Heart left ventricle (tissue), 16 donors: ENCODE results near the gene DOCK1. TPM values are rescaled to one million over a fixed set of nuclear protein-coding genes. Genes with fewer than 3 reads are reported as not detected.

ENCODE experiments used
- ATAC-seq, 4 donors: fragments of 200-7000 bp; cut with Tn5 transposase; one replicate each; pipeline ENCODE4 v1.9.1; 2020 to 2022; ENCODE audit warnings: moderate library complexity in 4 of 4, mild to moderate bottlenecking in 3 of 4, moderate number of reproducible peaks in 1 of 4
- DNase-seq, 5 donors: peaks; one replicate each; pipeline ENCODE4 v3.0.0-alpha.2; 2020
- H3K27ac ChIP-seq, 12 donors: fragments of 200-600 bp; sonication (generic) in 4 of 12; one replicate each; pipeline versions ENCODE4 v1.5.0 to v1.8.0; 2016 to 2022; ENCODE audit warnings: mild to moderate bottlenecking in 2 of 12
- H3K27me3 ChIP-seq, 9 donors: fragments of 200-600 bp; sonication (generic) in 2 of 9; one replicate each; pipeline versions ENCODE4 v1.5.1 to v1.8.0; 2016 to 2022; ENCODE audit warnings: mild to moderate bottlenecking in 3 of 9
- H3K36me3 ChIP-seq, 9 donors: fragments of 200-600 bp; sonication (generic) in 2 of 9; one replicate each; pipeline versions ENCODE4 v1.5.0 to v1.8.0; 2018 to 2022; ENCODE audit warnings: mild to moderate bottlenecking in 2 of 9
- H3K4me1 ChIP-seq, 12 donors: fragments of 200-600 bp; sonication (generic) in 4 of 12; one replicate each; pipeline versions ENCODE4 v1.5.0 to v1.8.0; 2016 to 2022; ENCODE audit warnings: mild to moderate bottlenecking in 3 of 12
- H3K4me3 ChIP-seq, 12 donors: fragments of 200-600 bp; sonication (generic) in 4 of 12; one replicate each; pipeline versions ENCODE4 v1.5.0 to v1.8.0; 2017 to 2022; ENCODE audit warnings: mild to moderate bottlenecking in 9 of 12, moderate library complexity in 4 of 12
- H3K9me3 ChIP-seq, 12 donors: fragments of 200-600 bp; sonication (generic) in 4 of 12; one replicate each; pipeline versions ENCODE4 v1.5.0 to v1.8.0; 2016 to 2022; ENCODE audit warnings: mild to moderate bottlenecking in 1 of 12
- CTCF ChIP-seq, 12 donors: fragments of 200-600 bp; sonication (generic) in 4 of 12; IDR thresholded peaks; one replicate each; pipeline versions ENCODE4 v1.5.0 to v1.8.0; 2018 to 2022; ENCODE audit warnings: antibody characterized with exemption in 12 of 12, mild to moderate bottlenecking in 5 of 12
- POLR2A ChIP-seq, 2 donors: fragments of 450-650 bp; IDR thresholded peaks; one replicate each; pipeline ENCODE4 v1.6.1; 2017; ENCODE audit warnings: antibody characterized with exemption in 2 of 2, mild to moderate bottlenecking in 2 of 2, moderate library complexity in 2 of 2
- WGBS, 4 donors: extraction: QIAGEN DNeasy Blood & Tissue Kit in 2 of 4; methylation state at CpG; one replicate each; pipeline versions ENCODE4 v1.1.5 to v1.1.7; 2013 to 2018; 5-methylcytosine and 5-hydroxymethylcytosine counted together
- intact Hi-C, 10 donors: fragments of 100-400 bp; cut with DNase I; formaldehyde crosslinking; loops; one replicate each; pipeline versions ENCODE4 v1.11.1 to v1.14.2; 2022
- polyA plus RNA-seq, 2 donors: library from polyadenylated mRNA; stranded (reverse); fragments of 200-250 nt; gene quantifications; one replicate each; pipeline ENCODE4 v1.2.3, GENCODE V29; 2013
- total RNA-seq, 9 donors: library from RNA; depleted of rRNA in 2 of 9; stranded (reverse); fragments of >200 nt in 2 of 9; fragmentation: NEBNext Ultra II Directional in 3 of 9; extraction: Animal tissue kit (Norgen Biotek cat#: 25700) in 3 of 9; gene quantifications; one replicate each; pipeline versions ENCODE4 v1.1.0 to v1.2.4, GENCODE V29; 2016 to 2023
- donor health status: ischemic (EF 13 %, LVEDD 7.1; RV severe dilation, severe dysfunction).
- donor health status: healthy with polysubstance abuse.
- donor health status: DM: no; HTN: yes; CAD: no.
- donor health status: DM: no; HTN: no; CAD: no.
- donor health status: ischemic (EF 25% LVEDD 6.9; RV normal size, moderate dysfunction).
- donor health status: ischemic (EF 25% LVEDD 5.7; RV mildly dilated, moderate dysfunction).
- donor health status: healthy.
- donor health status: DM: yes; HTN: yes; CAD: no.
- donor health status: ischemic (EF 35%, LVEDD 5.7; RV mildly dilated, moderate dysfunction).
- donor health status: nonischemic (EF 11% LVEDD 7.7; RV severe dilation, severe dysfunction).
- donor health status: DM: yes; HTN: yes; CAD: no.
- donor health status: PGD.
- donor health status: ischemic (EF 29% LVEDD 5.4; RV normal size, mild dysfunction).
- donor health status: nonischemic (EF 23%, LVEDD 6.1; RV moderate dilation, normal function).

The DOCK1 gene
- total and polyA plus RNA-seq, 11 donors = 5.0 to 31.6 (median 18.6) TPM

GRCh38 chr10:127470911-127471310 is 565.7 kb downstream of the DOCK1 start:
- peaks cover 0 to 7% (median 0%) of the 10 kb centered on the region in 9 donors for H3K27me3 ChIP-seq
- no peak for TF ChIP-seq CTCF (IDR thresholded peaks at IDR 0.05)
- TF ChIP-seq POLR2A (IDR thresholded peaks at IDR 0.05) = no peak
- H3K36me3 ChIP-seq = no peaks in the 10 kb centered on the region
- ATAC-seq (no peak), DNase-seq (no peak)
- intact Hi-C loops = no loop called here
- 63 to 86% (median 79%) methylated on average over 5 of the region's 5 CpGs for WGBS, 4 donors
- no peaks in the 10 kb centered on the region for H3K4me1 ChIP-seq
- no peak overlapping the region for H3K27ac ChIP-seq
- H3K4me3 ChIP-seq = no peak overlapping the region
- H3K9me3 ChIP-seq = peaks cover 0 to 3% (median 0%) of the 10 kb centered on the region in 12 donors

- H3K4me3 ChIP-seq = no peak overlapping the region
- TF ChIP-seq POLR2A (IDR thresholded peaks at IDR 0.05) (no peak), CTCF (IDR thresholded peaks at IDR 0.05) (no peak)
- H3K27ac ChIP-seq = no peak overlapping the region
- no peaks in the 10 kb centered on the region for H3K36me3 ChIP-seq
- peaks cover 0 to under 1% (median 0%) of the 10 kb centered on the region in 9 donors for H3K27me3 ChIP-seq
- no peak for DNase-seq
- peaks cover 0 to 7% (median 0%) of the 10 kb centered on the region in 12 donors for H3K9me3 ChIP-seq
- intact Hi-C loops = no loop called here
- WGBS, 4 donors = 58 to 76% (median 68%) methylated on average over 2 of the region's 2 CpGs
- ATAC-seq = no peak
- H3K4me1 ChIP-seq = no peaks in the 10 kb centered on the region
These were observed 567.7 kb downstream of the DOCK1 start for GRCh38 chr10:127472976-127473375.

- Histone ChIP-seq H3K27me3 (no peaks in the 10 kb centered on the region), H3K36me3 (no peaks in the 10 kb centered on the region), H3K4me3 (no peak overlapping the region), H3K4me1 (no peaks in the 10 kb centered on the region), H3K27ac (no peak overlapping the region), H3K9me3 (peaks cover 0 to 7% (median 0%) of the 10 kb centered on the region in 12 donors)
- intact Hi-C loops = no loop called here
- DNase-seq = no peak
- ATAC-seq = no peak
- WGBS, 4 donors = 0 to 70% (median 30%) methylated on average over 2 of the region's 2 CpGs
- TF ChIP-seq CTCF (IDR thresholded peaks at IDR 0.05) (no peak), POLR2A (IDR thresholded peaks at IDR 0.05) (no peak)
These were observed 569.3 kb downstream of the DOCK1 start for GRCh38 chr10:127474501-127474900.

GRCh38 chr10:127485153-127485857 is 580.1 kb downstream of the DOCK1 start:
- no peaks in the 10 kb centered on the region for H3K9me3 ChIP-seq
- no peak for DNase-seq
- H3K27ac ChIP-seq = no peak overlapping the region
- 67 to 76% (median 75%) methylated on average over 12 to 16 of the region's 16 CpGs for WGBS, 4 donors
- ATAC-seq = no peak
- no peak overlapping the region for H3K4me3 ChIP-seq
- intact Hi-C loops = no loop called here
- TF ChIP-seq CTCF (IDR thresholded peaks at IDR 0.05) (no peak), POLR2A (IDR thresholded peaks at IDR 0.05) (no peak)
- no peaks in the 10 kb centered on the region for H3K4me1 ChIP-seq
- peaks cover 0 to 10% (median 0%) of the 10 kb centered on the region in 9 donors for H3K27me3 ChIP-seq
- H3K36me3 ChIP-seq = no peaks in the 10 kb centered on the region
